LNCaP clone FGC (cell line): ENCODE measurements around the gene LRRIQ1.

Experiments
- DNase-seq: peaks from one replicate; pipeline ENCODE4 v3.0.0-alpha.2; 2011; ENCODE audit warnings: low read depth
- H3K4me3 ChIP-seq: 2 replicates; pipeline ENCODE4 v1.5.1; 2011; ENCODE audit warnings: mild to moderate bottlenecking, low read depth, low read length, control low read depth
- CTCF ChIP-seq: IDR thresholded peaks from 2 replicates; pipeline ENCODE4 v1.5.1; 2012; ENCODE audit warnings: mild to moderate bottlenecking; ENCODE audit not compliant: control insufficient read depth, insufficient read depth; ENCODE audit errors: extremely low read depth

LRRIQ1 gene

GRCh38 chr12:85277900-85278597 is 241.9 kb downstream of the LRRIQ1 start:
- no peak for DNase-seq
- H3K4me3 ChIP-seq, result no peak overlapping the region
- TF ChIP-seq CTCF, result no peak

GRCh38 chr12:85278598-85279448 is 242.7 kb downstream of the LRRIQ1 start:
- no peak for TF ChIP-seq CTCF
- H3K4me3 ChIP-seq, result no peak overlapping the region
- DNase-seq, result no peak

GRCh38 chr12:85279449-85280164 is 243.5 kb downstream of the LRRIQ1 start:
- no peak overlapping the region for H3K4me3 ChIP-seq
- TF ChIP-seq CTCF, result no peak
- DNase-seq, result no peak

GRCh38 chr12:85280165-85280983 is 244.2 kb downstream of the LRRIQ1 start, which contains the start of gene ALX1:
Gene ALX1 (plus strand): TSS chr12:85280220. CDS start chr12:85280262, 42 bp downstream.
- H3K4me3 ChIP-seq, result peak within 1 kb of the TSS; percentile 32; the same call in 1 of the 2 replicates
- no peak for TF ChIP-seq CTCF
- no peak for DNase-seq

GRCh38 chr12:85280984-85281630 is 245.0 kb downstream of the LRRIQ1 start:
- no peak for DNase-seq
- no peak for TF ChIP-seq CTCF
- no peak overlapping the region for H3K4me3 ChIP-seq
